Measurements from ENCODE around the gene TMEM238.
"Not testable (repeated sequence)": the region's sequence is repeated elsewhere in the genome, so short reads cannot be mapped to it uniquely, and the experiment has no call there.

DNA sequence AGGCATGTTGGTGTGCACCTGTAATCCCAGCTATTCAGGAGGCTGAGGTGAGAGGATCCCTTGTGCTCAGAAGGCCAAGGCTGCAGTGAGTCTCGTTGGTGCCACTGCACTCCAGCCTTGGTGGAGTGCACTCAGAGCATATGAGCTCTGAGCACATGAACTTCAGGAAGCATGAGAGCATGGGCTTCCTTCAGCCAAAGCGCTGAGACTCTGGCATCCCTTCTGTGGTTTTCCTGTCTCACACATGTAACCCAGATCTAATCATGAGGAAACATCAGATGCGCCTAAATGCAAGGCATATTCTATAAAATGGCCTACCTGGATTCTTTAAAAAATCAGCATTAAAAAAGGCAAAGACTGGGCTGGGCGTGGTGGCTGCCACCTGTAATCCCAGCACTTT lies 37.2 kb upstream of the TMEM238 start:
- TF ChIP-seq, protein P1, sequence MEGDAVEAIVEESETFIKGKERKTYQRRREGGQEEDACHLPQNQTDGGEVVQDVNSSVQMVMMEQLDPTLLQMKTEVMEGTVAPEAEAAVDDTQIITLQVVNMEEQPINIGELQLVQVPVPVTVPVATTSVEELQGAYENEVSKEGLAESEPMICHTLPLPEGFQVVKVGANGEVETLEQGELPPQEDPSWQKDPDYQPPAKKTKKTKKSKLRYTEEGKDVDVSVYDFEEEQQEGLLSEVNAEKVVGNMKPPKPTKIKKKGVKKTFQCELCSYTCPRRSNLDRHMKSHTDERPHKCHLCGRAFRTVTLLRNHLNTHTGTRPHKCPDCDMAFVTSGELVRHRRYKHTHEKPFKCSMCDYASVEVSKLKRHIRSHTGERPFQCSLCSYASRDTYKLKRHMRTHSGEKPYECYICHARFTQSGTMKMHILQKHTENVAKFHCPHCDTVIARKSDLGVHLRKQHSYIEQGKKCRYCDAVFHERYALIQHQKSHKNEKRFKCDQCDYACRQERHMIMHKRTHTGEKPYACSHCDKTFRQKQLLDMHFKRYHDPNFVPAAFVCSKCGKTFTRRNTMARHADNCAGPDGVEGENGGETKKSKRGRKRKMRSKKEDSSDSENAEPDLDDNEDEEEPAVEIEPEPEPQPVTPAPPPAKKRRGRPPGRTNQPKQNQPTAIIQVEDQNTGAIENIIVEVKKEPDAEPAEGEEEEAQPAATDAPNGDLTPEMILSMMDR (IDR thresholded peaks at IDR 0.05; ENCODE audit: insufficient read depth, low read length), result not testable (repeated sequence)
- not testable (repeated sequence) for TF ChIP-seq GABPA (IDR thresholded peaks at IDR 0.05; ENCODE audit: low read depth); SPI1 (IDR thresholded peaks at IDR 0.05; ENCODE audit: borderline replicate concordance, low read depth)
